Activated CD4-positive, CD25-positive, alpha-beta regulatory T cell treated with anti-CD3 and anti-CD28 coated beads, Interleukin-2, amount 50 U/mL, for 24 hours (primary cell): Measurements from ENCODE around the gene TMEM95.
A peak's percentile ranks its signal among the peaks of the same experiment; 100 is the strongest.
"Not testable (repeated sequence)": the region's sequence is repeated elsewhere in the genome, so short reads cannot be mapped to it uniquely, and the experiment has no call there.

Experiments used
- ATAC-seq, 2 donors: fragments of 150-1000 bp; cut with Tn5 transposase; one replicate each; pipeline ENCODE4 v1.10.0; 2021; ENCODE audit warnings: mild to moderate bottlenecking in 1 of 2, moderate library complexity in 1 of 2

Gene TMEM95

GRCh38 chr17:7323731-7324437 lies 31.1 kb upstream of the TMEM95 start:
- peak; percentile 33 to 42 for ATAC-seq

GRCh38 chr17:7324438-7324779 lies 30.5 kb upstream of the TMEM95 start:
- no peak for ATAC-seq

- ATAC-seq = no peak
These were observed 29.9 kb upstream of the TMEM95 start for GRCh38 chr17:7325031-7325528.

- ATAC-seq = no peak
These were observed 28.8 kb upstream of the TMEM95 start for GRCh38 chr17:7326186-7326585.

- no peak for ATAC-seq
These were observed 27.9 kb upstream of the TMEM95 start for GRCh38 chr17:7327056-7327455.

GRCh38 chr17:7327501-7327900 lies 27.5 kb upstream of the TMEM95 start:
- no peak for ATAC-seq

- no peak for ATAC-seq
These were observed 26.9 kb upstream of the TMEM95 start for GRCh38 chr17:7328009-7328408.

GRCh38 chr17:7328840-7329373 lies 26.0 kb upstream of the TMEM95 start, which contains the start of gene NEURL4:
TSS of gene NEURL4 (minus strand) at chr17:7329335. CDS start at chr17:7329312, 23 bp downstream.
- peak; percentile 6 to 12 for ATAC-seq

- ATAC-seq = peak; percentile 74 to 80
These were observed 25.5 kb upstream of the TMEM95 start for GRCh38 chr17:7329374-7329996.

GRCh38 chr17:7329997-7330637 lies 24.8 kb upstream of the TMEM95 start:
- peak; percentile 64 to 70 for ATAC-seq

- ATAC-seq = no peak
These were observed 24.3 kb upstream of the TMEM95 start for GRCh38 chr17:7330638-7331015.

GRCh38 chr17:7332111-7332510 lies 22.8 kb upstream of the TMEM95 start:
- ATAC-seq = no peak

- ATAC-seq = not testable (repeated sequence)
These were observed 22.3 kb upstream of the TMEM95 start for GRCh38 chr17:7332600-7333069.

- no peak for ATAC-seq
These were observed 19.9 kb upstream of the TMEM95 start for GRCh38 chr17:7334938-7335538.

GRCh38 chr17:7335765-7336164 lies 19.2 kb upstream of the TMEM95 start:
- ATAC-seq = not testable (repeated sequence)

GRCh38 chr17:7336240-7337175 lies 18.4 kb upstream of the TMEM95 start, which contains the start of gene ACAP1:
TSS of gene ACAP1 (plus strand) at chr17:7336529. CDS start at chr17:7336735, 206 bp downstream.
- peak; percentile 95 to 96 for ATAC-seq

GRCh38 chr17:7337600-7337999 lies 17.4 kb upstream of the TMEM95 start:
- ATAC-seq = not testable (repeated sequence)

GRCh38 chr17:7340179-7340578 lies 14.8 kb upstream of the TMEM95 start:
- ATAC-seq = no peak

- ATAC-seq = no peak
These were observed 13.1 kb upstream of the TMEM95 start for GRCh38 chr17:7341842-7342241.

- ATAC-seq = no peak
These were observed 11.7 kb upstream of the TMEM95 start for GRCh38 chr17:7343250-7343649.

- ATAC-seq = no peak
These were observed 8.0 kb upstream of the TMEM95 start for GRCh38 chr17:7346761-7347614.
